Stimulated activated CD4-positive, alpha-beta T cell treated with anti-CD3 and anti-CD28 coated beads, TNF-alpha, amount 100 ng/mL, for 24 hours (primary cell): ENCODE results near the gene SFXN2.
"Not testable (repeated sequence)": the region's sequence is repeated elsewhere in the genome, so short reads cannot be mapped to it uniquely, and the experiment has no call there.

Experiments used
- DNase-seq, 3 experiments: peaks; one replicate each; pipeline ENCODE4 v3.0.0-alpha.2; 2020; ENCODE audit warnings: low read depth in 3 of 3

The SFXN2 gene

GRCh38 chr10:102752934-102753664 lies 38.7 kb downstream of the SFXN2 start:
- no peak for DNase-seq

DNA sequence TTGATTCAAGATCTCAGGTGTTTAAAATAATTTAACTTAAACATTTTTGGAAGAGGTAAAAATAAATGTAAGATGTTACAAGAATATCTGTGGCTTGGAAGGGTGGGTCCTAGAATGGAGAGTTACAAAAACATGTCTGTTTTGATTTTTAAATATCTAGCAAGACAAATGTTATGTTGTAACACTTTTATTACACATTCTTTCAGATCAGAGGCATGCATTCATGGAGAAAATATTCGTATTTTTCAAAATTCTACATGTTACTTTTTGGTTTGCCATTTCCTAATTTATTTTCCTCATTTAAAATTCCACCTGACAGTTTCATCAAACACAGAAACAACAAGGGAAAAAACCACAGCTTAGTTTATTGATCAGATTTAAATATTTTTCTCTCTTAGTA lies 39.3 kb downstream of the SFXN2 start:
- no peak for DNase-seq

- DNase-seq = no peak
Observed at GRCh38 chr10:102757323-102757722, 42.9 kb downstream of the SFXN2 start.

DNA sequence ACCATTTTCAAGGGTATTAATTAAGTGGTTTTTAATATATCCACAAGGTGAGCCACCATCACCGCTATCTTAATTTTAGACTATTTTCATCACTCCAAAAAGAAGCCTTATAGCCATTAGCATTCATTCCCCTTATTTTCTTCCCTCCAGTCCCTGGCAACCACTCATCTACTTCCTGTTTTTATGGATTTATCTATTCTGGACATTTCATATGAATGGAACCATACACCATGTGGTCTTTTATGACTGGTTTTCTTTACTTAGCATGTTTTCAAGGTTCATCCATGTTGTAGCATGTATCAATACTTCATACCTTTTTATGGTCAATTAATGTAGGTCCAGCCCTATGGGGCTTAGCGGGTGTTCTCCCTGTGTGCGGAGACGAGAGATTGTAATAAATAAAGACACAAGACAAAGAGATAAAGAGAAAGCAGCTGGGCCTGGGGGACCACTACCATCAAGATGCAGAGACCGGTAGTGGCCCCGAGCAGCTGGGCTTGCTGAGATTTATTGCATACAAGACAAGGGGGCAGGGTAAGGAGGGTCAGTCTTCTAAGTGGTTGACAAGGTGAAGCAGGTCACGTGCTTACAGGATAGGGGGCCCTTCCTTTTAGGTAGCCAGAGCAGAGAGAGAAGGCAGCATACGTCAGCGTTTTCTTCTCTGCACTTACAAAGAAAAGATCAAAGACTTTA lies 44.0 kb downstream of the SFXN2 start:
- no peak for DNase-seq

DNA sequence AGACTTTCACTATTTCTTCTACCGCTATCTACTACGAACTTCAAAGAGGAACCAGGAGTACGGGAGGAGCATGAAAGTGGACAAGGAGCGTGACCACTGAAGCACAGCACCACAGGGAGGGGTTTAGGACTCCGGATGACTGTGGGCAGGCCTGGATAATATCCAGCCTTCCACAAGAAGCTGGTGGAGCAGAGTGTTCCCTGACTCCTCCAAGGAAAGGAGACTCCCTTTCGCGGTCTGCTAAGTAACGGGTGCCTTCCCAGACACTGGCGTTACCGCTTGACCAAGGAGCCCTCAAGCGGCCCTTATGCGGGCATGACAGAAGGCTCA lies 44.5 kb downstream of the SFXN2 start:
- DNase-seq = not testable (repeated sequence)

DNA sequence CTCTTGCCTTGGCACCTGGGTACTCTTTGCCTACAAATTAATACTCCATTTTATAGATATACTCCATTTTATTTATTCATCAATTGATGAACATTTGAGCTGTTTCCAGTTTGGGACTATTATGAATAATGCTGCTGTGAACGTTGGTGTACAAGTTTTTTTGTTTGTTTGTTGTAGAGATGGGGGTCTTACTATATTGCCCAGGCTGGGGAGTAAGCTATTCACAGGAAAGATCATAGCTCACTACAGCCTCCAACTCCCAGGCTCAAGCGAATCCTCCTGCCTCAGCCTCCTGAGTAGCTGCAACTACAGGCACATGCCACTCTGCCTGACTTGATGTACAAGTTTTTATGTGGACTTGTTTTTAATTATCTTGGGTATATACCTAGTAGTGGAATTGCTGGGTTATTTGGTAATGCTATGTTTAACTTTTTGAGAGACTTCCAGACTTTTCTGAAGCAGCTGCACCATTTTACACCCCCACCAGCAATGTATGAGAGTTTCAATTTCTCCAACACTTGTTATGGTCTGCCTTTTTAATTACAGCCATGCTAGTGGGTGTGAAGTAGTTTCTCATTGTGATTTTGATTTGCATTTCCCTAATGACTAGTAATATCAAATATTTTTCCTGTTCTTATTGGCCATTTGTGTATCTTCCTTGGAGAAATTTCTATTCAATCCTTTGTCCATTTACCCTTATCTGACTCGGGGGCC lies 45.2 kb downstream of the SFXN2 start:
- no peak for DNase-seq

- DNase-seq = no peak
Observed at GRCh38 chr10:102761981-102762380, 47.5 kb downstream of the SFXN2 start.

DNA sequence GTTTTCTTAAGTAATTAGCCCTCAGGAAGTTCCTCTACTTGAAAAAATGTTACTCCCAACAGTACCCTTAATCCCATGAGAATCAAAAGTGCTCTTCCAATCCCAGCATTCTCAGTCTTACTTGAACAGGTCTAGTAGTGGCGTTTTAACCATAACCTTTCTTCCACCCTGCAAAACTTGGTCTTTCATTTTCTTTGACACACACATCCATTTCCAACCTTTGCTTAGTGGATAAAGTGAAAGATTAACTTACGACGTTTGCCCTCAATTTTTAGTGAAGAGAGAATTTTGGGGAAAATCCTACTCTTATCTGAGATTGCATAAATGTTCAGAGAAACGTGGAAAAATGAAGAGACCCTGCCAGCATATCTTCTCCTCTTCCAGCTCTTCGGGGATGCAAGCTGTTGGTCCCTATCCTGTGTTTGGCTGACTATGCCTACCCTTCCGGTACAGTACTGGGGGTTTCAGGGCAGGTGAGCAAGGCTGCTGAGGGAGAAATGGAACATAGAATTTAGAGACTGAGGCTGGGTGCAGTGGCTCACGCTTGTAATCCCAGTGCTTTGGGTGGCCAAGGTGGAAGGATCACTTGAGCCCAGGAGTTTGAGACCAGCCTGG lies 48.1 kb downstream of the SFXN2 start:
- DNase-seq = no peak

DNA sequence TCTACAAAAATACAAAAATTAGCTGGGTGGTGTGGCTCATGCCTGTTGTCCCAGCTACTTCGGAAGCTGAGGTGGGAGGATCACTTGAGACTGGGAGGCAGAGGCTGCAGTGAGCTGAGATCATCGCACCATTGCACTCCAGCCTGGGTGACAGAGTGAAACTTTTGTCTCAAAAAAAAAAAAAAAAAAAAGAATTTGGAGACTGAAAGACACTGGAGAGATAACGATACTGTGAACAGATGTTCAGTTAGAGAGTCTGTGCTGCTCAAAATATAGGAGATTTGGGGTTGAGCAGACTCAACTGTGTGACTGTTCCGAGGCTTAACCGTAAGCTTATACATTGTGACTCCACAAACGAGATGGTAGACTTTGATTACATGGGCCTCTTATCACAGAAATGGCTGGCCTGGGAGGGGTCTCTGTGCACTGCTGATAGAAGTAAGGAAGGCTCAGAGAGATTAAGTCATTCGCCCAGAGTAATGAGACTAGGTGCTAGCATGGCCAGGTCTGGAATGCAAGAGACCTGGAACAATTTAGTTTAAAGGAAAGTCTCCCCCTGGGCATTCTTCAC lies 48.7 kb downstream of the SFXN2 start:
- no peak for DNase-seq

GRCh38 chr10:102764470-102765161 lies 50.2 kb downstream of the SFXN2 start:
- DNase-seq = no peak

- no peak for DNase-seq
Observed at GRCh38 chr10:102765336-102765735, 50.9 kb downstream of the SFXN2 start.

DNA sequence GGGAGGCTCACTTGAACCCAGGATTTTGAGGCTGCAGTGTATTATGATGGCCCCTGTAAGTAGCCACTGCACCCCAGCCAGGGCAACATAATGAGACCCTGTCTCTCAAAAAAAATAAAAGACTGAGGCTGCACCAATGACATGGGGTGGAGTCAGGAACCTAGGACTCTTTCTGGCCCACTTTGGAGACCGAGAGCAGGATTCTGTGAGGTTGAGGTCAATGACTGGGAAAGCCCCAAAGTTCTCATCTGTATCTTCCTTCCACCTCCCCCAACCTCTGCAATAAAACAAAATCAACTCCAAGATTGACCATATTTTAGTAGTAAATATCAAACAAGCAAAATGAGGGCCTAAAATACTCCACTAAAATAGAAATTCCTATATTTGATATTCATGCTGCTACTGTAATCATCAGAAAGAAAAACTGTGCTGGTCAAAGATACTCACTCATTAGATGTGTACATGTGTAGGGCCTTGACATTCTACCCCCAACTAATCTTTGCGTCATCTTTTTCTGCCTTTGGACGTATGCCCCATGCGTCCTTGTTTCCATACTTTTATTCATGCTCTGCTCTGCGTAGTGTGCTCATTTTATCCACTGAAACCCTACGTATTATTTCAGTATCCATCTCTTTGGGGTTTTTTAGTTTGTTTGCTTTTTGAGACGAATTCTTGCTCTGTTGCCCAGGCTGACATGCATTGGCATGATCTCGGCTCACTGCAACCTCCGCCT lies 53.2 kb downstream of the SFXN2 start:
- no peak for DNase-seq

DNA sequence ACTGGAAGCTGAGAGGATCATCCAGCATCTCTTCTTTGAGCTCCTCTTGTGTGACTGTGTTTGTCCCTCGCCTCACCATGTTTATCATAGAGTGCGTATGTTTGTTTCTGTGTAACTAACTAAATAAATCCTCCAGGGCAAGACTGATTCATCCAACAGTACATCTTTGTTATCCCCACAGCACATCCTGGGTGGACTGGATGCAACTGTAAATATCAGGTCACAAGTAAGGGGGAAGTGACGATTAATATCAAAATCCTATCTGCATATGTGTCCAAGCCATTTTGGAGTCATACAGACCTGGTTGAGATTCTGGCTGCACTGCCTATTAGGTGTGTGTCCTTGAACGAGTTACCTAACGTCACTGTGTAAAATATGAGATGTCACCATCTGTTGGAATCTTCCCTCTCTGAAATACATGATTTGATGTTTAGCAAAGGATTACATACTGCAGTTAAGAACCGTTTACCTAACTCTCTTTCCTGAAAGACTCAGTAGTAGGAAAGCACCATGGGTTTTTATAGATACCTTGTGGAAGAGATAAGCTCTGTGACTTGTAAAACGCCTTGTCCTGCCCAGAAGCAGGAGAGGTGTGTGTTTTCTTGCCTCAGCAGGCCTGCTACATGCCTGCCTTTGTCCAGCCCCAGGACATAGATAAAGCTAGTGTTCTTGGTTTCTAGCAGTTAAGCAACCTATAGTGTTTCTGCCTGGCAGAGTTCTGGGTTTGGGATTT lies 55.1 kb downstream of the SFXN2 start:
- no peak for DNase-seq

- DNase-seq = no peak
Observed at GRCh38 chr10:102770108-102770482, 55.7 kb downstream of the SFXN2 start.

DNA sequence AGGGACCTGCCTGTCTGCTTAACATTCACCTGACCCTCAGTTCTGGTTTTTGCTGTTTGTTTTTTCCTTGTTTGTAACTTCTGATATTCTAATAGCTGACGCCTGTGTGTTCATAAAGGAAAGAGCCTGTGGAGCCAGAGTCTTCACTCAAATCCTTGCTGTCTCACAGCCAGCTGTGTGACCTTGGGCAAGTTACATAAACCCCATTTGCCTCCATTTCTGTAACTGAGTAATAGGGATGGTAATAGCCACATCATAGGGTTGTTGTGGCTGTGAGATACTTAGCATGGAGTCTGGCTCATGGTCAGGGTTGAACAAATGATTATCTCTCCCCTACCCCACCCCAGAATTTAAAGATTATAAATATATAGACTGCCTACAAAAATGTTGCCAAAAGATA lies 56.4 kb downstream of the SFXN2 start:
- DNase-seq = no peak

DNA sequence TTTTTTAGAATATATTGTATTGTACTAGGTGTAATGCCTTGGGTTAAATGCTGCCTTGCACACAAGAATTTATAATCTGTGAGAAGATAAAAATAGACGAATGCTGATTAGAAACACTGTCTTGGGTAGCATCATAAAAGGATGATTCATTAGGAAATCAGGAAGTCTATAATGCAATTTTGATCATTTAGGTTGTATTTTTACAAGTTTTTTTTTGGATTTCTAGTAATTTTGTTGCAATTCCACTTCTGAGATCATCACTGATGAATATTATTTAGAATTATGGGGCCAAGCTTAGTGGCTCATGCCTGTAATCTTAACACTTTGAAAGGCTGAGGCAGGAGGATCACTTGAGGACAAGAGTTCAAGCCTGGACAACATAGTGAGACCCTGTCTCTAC lies 58.9 kb downstream of the SFXN2 start:
- no peak for DNase-seq

DNA sequence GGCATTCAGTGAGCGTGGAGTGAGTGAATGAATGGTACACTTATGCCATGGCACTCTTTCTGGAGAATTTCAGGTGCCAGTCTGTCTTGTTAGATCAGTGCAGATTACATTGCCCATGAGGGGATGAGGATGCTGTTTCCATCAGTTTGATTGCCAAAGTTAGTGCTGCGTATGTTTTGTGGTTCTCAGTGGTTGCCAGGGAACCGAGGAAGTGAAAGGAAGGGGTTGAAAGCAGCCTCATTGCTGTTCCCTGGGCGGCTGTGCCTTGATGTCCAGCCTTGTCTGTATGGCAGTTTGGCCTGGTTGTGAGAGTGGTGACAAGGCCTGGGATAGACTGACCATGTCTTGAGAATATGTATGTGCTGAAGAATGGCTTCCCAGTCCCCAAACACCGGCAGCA lies 59.5 kb downstream of the SFXN2 start:
- no peak for DNase-seq

DNA sequence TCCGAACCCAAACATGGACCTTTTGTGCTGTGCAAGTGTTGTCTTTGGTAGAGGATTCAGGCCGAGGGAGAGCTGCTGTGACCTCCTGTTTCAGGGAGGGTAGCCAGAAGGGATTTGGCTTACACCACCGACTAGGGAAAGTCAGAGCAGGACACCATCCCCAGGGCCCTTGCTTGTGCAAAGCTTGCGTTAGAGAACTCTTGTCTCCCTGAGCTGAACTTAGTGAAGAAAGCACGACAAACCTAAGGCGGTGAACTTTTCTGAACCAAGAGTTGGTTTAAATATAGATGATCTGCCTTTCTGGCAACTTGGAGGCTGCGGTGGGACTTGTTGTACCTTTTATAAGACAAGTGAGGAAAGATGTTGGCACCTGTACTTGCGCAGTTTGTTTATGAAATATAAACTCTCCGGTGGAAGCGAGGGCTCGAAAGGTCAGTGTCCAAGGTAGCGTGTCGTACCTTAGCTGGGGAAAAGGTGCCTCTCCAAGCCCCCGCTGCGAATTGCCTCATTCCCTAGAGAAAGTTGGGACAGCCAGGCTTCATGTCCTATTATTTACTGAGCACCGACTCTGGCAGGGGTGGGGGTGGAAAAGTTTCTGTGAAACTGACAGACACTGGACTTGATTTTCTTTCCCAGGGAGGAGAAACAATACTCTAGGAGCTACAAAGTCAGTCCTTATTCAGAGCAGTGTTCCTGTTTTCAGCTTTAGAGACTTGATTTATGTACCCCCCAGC lies 60.9 kb downstream of the SFXN2 start:
- DNase-seq = no peak

GRCh38 chr10:102775935-102776669 lies 61.7 kb downstream of the SFXN2 start:
- DNase-seq = no peak
